OCI-LY7 (cell line): Measurements from ENCODE around the gene PTPRT. TPM values are rescaled to one million over a fixed set of nuclear protein-coding genes. Genes with fewer than 3 reads are reported as not detected.

Source experiments
- BruUV-seq: library from RNA; stranded (reverse); fragments of 400-500 nt; replicated peaks from 2 replicates; lab custom pipeline; 2021; lab: Mats Ljungman, UMichigan
- CTCF ChIA-PET: fragments of 300-600 bp; sonication (Branson Sonifier 250); formaldehyde crosslinking; loops from one replicate; lab custom pipeline; 2022; ENCODE audit warnings: antibody characterized with exemption; ENCODE audit not compliant: unreplicated experiment; lab: Charles Lee
- POLR2A ChIA-PET: fragments of 300-600 bp; sonication (Branson Sonifier 250); formaldehyde crosslinking; loops from one replicate; lab custom pipeline; 2022; ENCODE audit warnings: antibody characterized with exemption; lab: Charles Lee
- DNase-seq: peaks from one replicate; pipeline ENCODE4 v3.0.0-alpha.2; 2015; ENCODE audit warnings: low spot score
- H2AFZ ChIP-seq: fragments of 200-600 bp; sonication (generic), shearing (Covaris generic); 2 replicates; pipeline ENCODE4 v1.6.1; 2014; ENCODE audit warnings: mild to moderate bottlenecking, antibody characterized with exemption, low read length, moderate library complexity
- H3K27ac ChIP-seq: fragments of 200-600 bp; sonication (generic); 2 replicates; pipeline ENCODE4 v1.5.1; 2014; ENCODE audit warnings: mixed run types, low read depth, mild to moderate bottlenecking, moderate library complexity, low read length, inconsistent platforms; ENCODE audit not compliant: poor library complexity, severe bottlenecking
- H3K36me3 ChIP-seq: fragments of 200-600 bp; sonication (generic); 2 replicates; pipeline ENCODE4 v1.6.1; 2014; ENCODE audit warnings: mild to moderate bottlenecking, antibody characterized with exemption, low read length, moderate library complexity, mixed read lengths; ENCODE audit not compliant: insufficient read depth
- H3K4me1 ChIP-seq: fragments of 200-600 bp; sonication (generic); 2 replicates; pipeline ENCODE4 v1.5.1; 2014; ENCODE audit warnings: mild to moderate bottlenecking, low read length; ENCODE audit not compliant: insufficient read depth, poor library complexity, severe bottlenecking
- H3K4me2 ChIP-seq: fragments of 200-600 bp; sonication (generic); 2 replicates; pipeline ENCODE4 v1.6.1; 2014; ENCODE audit warnings: mild to moderate bottlenecking, low read length
- H3K4me3 ChIP-seq: fragments of 200-600 bp; sonication (generic); 2 replicates; pipeline ENCODE4 v1.5.1; 2014; ENCODE audit warnings: mild to moderate bottlenecking, low read depth, low read length; ENCODE audit not compliant: poor library complexity, severe bottlenecking
- H3K79me2 ChIP-seq: fragments of 200-600 bp; sonication (generic); 2 replicates; pipeline ENCODE4 v1.6.1; 2016; ENCODE audit warnings: low read depth, mild to moderate bottlenecking, low read length, moderate library complexity, mixed read lengths; ENCODE audit not compliant: insufficient read depth
- H3K9me2 ChIP-seq: fragments of 200-600 bp; sonication (generic); 2 replicates; pipeline ENCODE4 v1.6.1; 2016; ENCODE audit warnings: mild to moderate bottlenecking, low read length, mixed read lengths; ENCODE audit not compliant: insufficient read depth
- H3K9me3 ChIP-seq: fragments of 200-600 bp; sonication (generic); 2 replicates; pipeline ENCODE4 v1.6.1; 2014; ENCODE audit warnings: mild to moderate bottlenecking, mixed run types, low read length, mixed read lengths
- H4K20me1 ChIP-seq: fragments of 200-600 bp; sonication (generic); 2 replicates; pipeline ENCODE4 v1.6.1; 2014; ENCODE audit warnings: mild to moderate bottlenecking, antibody characterized with exemption, low read length, moderate library complexity, mixed read lengths; ENCODE audit not compliant: insufficient read depth
- CTCF ChIP-seq: fragments of 200-600 bp; sonication (generic); conservative IDR thresholded peaks from 2 replicates; pipeline ENCODE4 v1.5.1; 2014; ENCODE audit warnings: mild to moderate bottlenecking, antibody characterized with exemption, low read length, moderate library complexity, mixed read lengths
- EZH2phosphoT487 ChIP-seq: fragments of 200-600 bp; sonication (generic); IDR thresholded peaks from 2 replicates; pipeline ENCODE4 v1.6.1; 2018; ENCODE audit warnings: low read depth, borderline replicate concordance, mild to moderate bottlenecking, mixed run types, antibody characterized with exemption, low read length, moderate library complexity, mixed read lengths
- intact Hi-C: fragments of 100-400 bp; cut with micrococcal nuclease; formaldehyde crosslinking; loops from one replicate; pipeline ENCODE4 v1.10.0; 2022; ENCODE audit not compliant: unreplicated experiment
- total RNA-seq, 2 experiments: library from RNA; depleted of rRNA in 1 of 2; stranded (reverse); fragments of >200 nt in 1 of 2; shearing (Covaris generic) in 1 of 2; gene quantifications; 2 replicates each; pipeline ENCODE4 v1.2.3, GENCODE V29; 2014 to 2022

Gene PTPRT
- total RNA-seq, 2 experiments from 2014 or later, result not detected

- intact Hi-C loops, result no loop called here
- BruUV-seq, result no TSS peak
- Histone ChIP-seq H3K9me3 (no peaks in the 10 kb centered on the region), H2AFZ (no peak overlapping the region), H3K4me1 (no peaks in the 10 kb centered on the region), H4K20me1 (no peaks in the 10 kb centered on the region), H3K27ac (no peak overlapping the region), H3K4me3 (no peak overlapping the region), H3K9me2 (no peaks in the 10 kb centered on the region), H3K79me2 (no peaks in the 10 kb centered on the region), H3K4me2 (no peak overlapping the region), H3K36me3 (no peaks in the 10 kb centered on the region)
- DNase-seq, result no peak
- ChIA-PET CTCF (no interaction called here), POLR2A (interaction anchor here (0.6 kb wide), 1 partner anchor 1334 kb away, joined by 3 read pairs; no protein-coding TSS in a partner anchor)
- no peak for TF ChIP-seq CTCF
Observed at GRCh38 chr20:42749556-42749955, 440.1 kb downstream of the PTPRT start.

GRCh38 chr20:42747765-42748411, 441.8 kb downstream of the PTPRT start:
- intact Hi-C loops, result no loop called here
- no TSS peak for BruUV-seq
- Histone ChIP-seq H4K20me1 (no peaks in the 10 kb centered on the region), H2AFZ (no peak overlapping the region), H3K4me2 (no peak overlapping the region), H3K9me2 (no peaks in the 10 kb centered on the region), H3K36me3 (no peaks in the 10 kb centered on the region), H3K9me3 (no peaks in the 10 kb centered on the region), H3K27ac (no peak overlapping the region), H3K79me2 (no peaks in the 10 kb centered on the region), H3K4me3 (no peak overlapping the region), H3K4me1 (no peaks in the 10 kb centered on the region)
- CTCF ChIA-PET, result no interaction called here
- TF ChIP-seq CTCF (no peak), EZH2phosphoT487 (no peak)
- DNase-seq, result no peak
- POLR2A ChIA-PET, result no interaction called here

GRCh38 chr20:42744756-42745465, 444.8 kb downstream of the PTPRT start:
- intact Hi-C loops, result no loop called here
- ChIA-PET POLR2A (no interaction called here), CTCF (no interaction called here)
- Histone ChIP-seq H2AFZ (no peak overlapping the region), H3K4me2 (no peak overlapping the region), H3K27ac (no peak overlapping the region), H3K4me3 (no peak overlapping the region), H4K20me1 (no peaks in the 10 kb centered on the region), H3K36me3 (no peaks in the 10 kb centered on the region), H3K4me1 (no peaks in the 10 kb centered on the region), H3K9me2 (no peaks in the 10 kb centered on the region), H3K9me3 (no peaks in the 10 kb centered on the region), H3K79me2 (no peaks in the 10 kb centered on the region)
- DNase-seq, result no peak
- TF ChIP-seq CTCF (no peak), EZH2phosphoT487 (no peak)
- no TSS peak for BruUV-seq
